ENCODE measurements around the gene MBP. TPM values are rescaled to one million over a fixed set of nuclear protein-coding genes. Genes with fewer than 3 reads are reported as not detected.

MBP gene
- total RNA-seq, 2 experiments from 2014 or later = 46.0 to 53.9 TPM

- CTCF ChIA-PET = interaction anchor here (0.9 to 6.9 kb wide), 12 partner anchors 8 to 226 kb away, joined by 3 to 46 read pairs (median 5); no protein-coding TSS in a partner anchor
- POLR2A ChIA-PET = interaction anchor here (0.5 kb wide), 1 partner anchor 99 kb away, joined by 6 read pairs; no protein-coding TSS in a partner anchor
These were observed 149.6 kb downstream of the MBP start for GRCh38 chr18:76982841-76983583.

GRCh38 chr18:76982038-76982437, 150.5 kb downstream of the MBP start:
- ChIA-PET POLR2A (no interaction called here), CTCF (interaction anchor here (1.9 to 6.9 kb wide), 3 partner anchors 13 to 180 kb away, joined by 7 to 46 read pairs (median 7); no protein-coding TSS in a partner anchor)

- POLR2A ChIA-PET = no interaction called here
- CTCF ChIA-PET = interaction anchor here (0.8 to 6.9 kb wide), 3 partner anchors 8 to 180 kb away, joined by 3 to 46 read pairs (median 6); no protein-coding TSS in a partner anchor
These were observed 151.1 kb downstream of the MBP start for GRCh38 chr18:76981396-76981968.

GRCh38 chr18:76980663-76981395, 151.8 kb downstream of the MBP start:
- ChIA-PET POLR2A (no interaction called here), CTCF (interaction anchor here (0.8 to 6.9 kb wide), 3 partner anchors 8 to 179 kb away, joined by 3 to 46 read pairs (median 6); no protein-coding TSS in a partner anchor)

- ChIA-PET CTCF (interaction anchor here (1.3 to 6.9 kb wide), 2 partner anchors 9 to 178 kb away, joined by 3 to 46 read pairs; no protein-coding TSS in a partner anchor), POLR2A (no interaction called here)
These were observed 152.7 kb downstream of the MBP start for GRCh38 chr18:76979906-76980305.

- ChIA-PET POLR2A (no interaction called here), CTCF (interaction anchor here (6.9 kb wide), 1 partner anchor 177 kb away, joined by 46 read pairs; no protein-coding TSS in a partner anchor)
These were observed 153.4 kb downstream of the MBP start for GRCh38 chr18:76979111-76979751.

GRCh38 chr18:76978616-76979015, 154.0 kb downstream of the MBP start:
- POLR2A ChIA-PET = no interaction called here
- CTCF ChIA-PET = no interaction called here

GRCh38 chr18:76977684-76978232, 154.8 kb downstream of the MBP start:
- ChIA-PET CTCF (no interaction called here), POLR2A (no interaction called here)

- CTCF ChIA-PET = interaction anchor here (0.5 kb wide), 1 partner anchor 566 kb away, joined by 3 read pairs; no protein-coding TSS in a partner anchor
- POLR2A ChIA-PET = no interaction called here
These were observed 155.4 kb downstream of the MBP start for GRCh38 chr18:76977108-76977621.

- POLR2A ChIA-PET = no interaction called here
These were observed 156.9 kb downstream of the MBP start for GRCh38 chr18:76975577-76976110.

GRCh38 chr18:76974386-76974785, 158.2 kb downstream of the MBP start:
- CTCF ChIA-PET = interaction anchor here (1.4 kb wide), 1 partner anchor 9 kb away, joined by 5 read pairs; no protein-coding TSS in a partner anchor
- POLR2A ChIA-PET = no interaction called here

More at GRCh38 chr18:76975577-76976110, 156.9 kb downstream of the MBP start:
- CTCF ChIA-PET = interaction anchor here (1.4 kb wide), 1 partner anchor 8 kb away, joined by 5 read pairs; no protein-coding TSS in a partner anchor

GRCh38 chr18:76973520-76974266, 158.9 kb downstream of the MBP start:
- CTCF ChIA-PET = interaction anchor here (1.4 kb wide), 1 partner anchor 10 kb away, joined by 5 read pairs; no protein-coding TSS in a partner anchor
- POLR2A ChIA-PET = no interaction called here

GRCh38 chr18:76972846-76973519, 159.6 kb downstream of the MBP start:
- CTCF ChIA-PET = no interaction called here
- POLR2A ChIA-PET = no interaction called here

GRCh38 chr18:76972241-76972640, 160.3 kb downstream of the MBP start:
- POLR2A ChIA-PET = no interaction called here
- CTCF ChIA-PET = no interaction called here

- ChIA-PET CTCF (no interaction called here), POLR2A (no interaction called here)
These were observed 161.6 kb downstream of the MBP start for GRCh38 chr18:76970770-76971559.

- CTCF ChIA-PET = no interaction called here
- POLR2A ChIA-PET = no interaction called here
These were observed 164.7 kb downstream of the MBP start for GRCh38 chr18:76967721-76968472.

Data from activated CD8-positive, alpha-beta memory T cell treated with anti-CD3 and anti-CD28 coated beads for 36 hours (primary cell).